Osteocyte (in vitro differentiated cells): ENCODE results near the gene LARP4B. TPM values are rescaled to one million over a fixed set of nuclear protein-coding genes. Genes with fewer than 3 reads are reported as not detected.
"Not testable (repeated sequence)": the region's sequence is repeated elsewhere in the genome, so short reads cannot be mapped to it uniquely, and the experiment has no call there.

Experiments used
- DNase-seq: peaks from one replicate; pipeline ENCODE4 v3.0.0; 2021; ENCODE audit warnings: mixed read lengths; ENCODE audit not compliant: unreplicated experiment; ENCODE audit errors: extremely low spot score
- H3K27ac Mint-ChIP-seq: one replicate; pipeline ENCODE4 v1.8.0; 2021; ENCODE audit warnings: mild to moderate bottlenecking, mixed read lengths; ENCODE audit not compliant: unreplicated experiment
- H3K27me3 Mint-ChIP-seq: one replicate; pipeline ENCODE4 v1.8.0; 2021; ENCODE audit warnings: mixed read lengths; ENCODE audit not compliant: unreplicated experiment
- H3K36me3 Mint-ChIP-seq: one replicate; pipeline ENCODE4 v1.8.0; 2021; ENCODE audit warnings: mixed read lengths; ENCODE audit not compliant: unreplicated experiment
- H3K4me1 Mint-ChIP-seq: one replicate; pipeline ENCODE4 v1.8.0; 2021; ENCODE audit warnings: mixed read lengths; ENCODE audit not compliant: unreplicated experiment
- H3K4me3 Mint-ChIP-seq: one replicate; pipeline ENCODE4 v1.8.0; 2021; ENCODE audit warnings: mild to moderate bottlenecking, moderate library complexity, mixed read lengths; ENCODE audit not compliant: unreplicated experiment
- H3K9me3 Mint-ChIP-seq: one replicate; pipeline ENCODE4 v1.8.0; 2021; ENCODE audit warnings: mixed read lengths; ENCODE audit not compliant: unreplicated experiment
- CTCF ChIP-seq: fragments of 200-600 bp; sonication (generic); IDR thresholded peaks from 2 replicates; pipeline ENCODE4 v1.5.0; 2021; ENCODE audit warnings: antibody characterized with exemption, mild to moderate bottlenecking, moderate library complexity
- total RNA-seq: library from RNA; stranded (reverse); gene quantifications from 2 replicates; pipeline ENCODE4 v1.2.1, GENCODE V29; 2021

LARP4B gene
- total RNA-seq, 1 donor from 2014 or later = 79.6 TPM

DNA sequence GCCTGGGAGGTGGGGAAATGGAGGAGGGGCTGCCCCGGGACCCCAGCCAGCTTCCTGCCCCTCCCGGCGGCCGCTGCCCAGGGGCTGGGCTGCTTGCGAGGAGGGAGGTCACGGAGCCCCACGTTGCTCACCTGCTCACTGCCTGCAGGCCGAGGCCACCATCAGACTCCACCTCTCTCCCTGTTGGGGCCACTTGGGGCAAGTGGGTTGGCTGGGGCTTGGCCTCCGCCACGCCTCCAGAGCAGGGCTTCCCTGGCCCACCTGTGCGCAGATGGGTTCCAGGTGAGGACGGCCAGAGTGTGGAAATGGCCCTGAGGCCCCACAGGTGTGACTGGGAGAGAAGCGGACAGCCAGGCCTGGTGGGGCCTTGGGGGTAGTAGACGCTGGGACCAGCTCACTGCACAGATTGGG lies 159.3 kb downstream of the LARP4B start:
- H3K4me1 Mint-ChIP-seq = peaks cover 6% of the 10 kb centered on the region
- TF ChIP-seq CTCF = no peak
- no peaks in the 10 kb centered on the region for H3K36me3 Mint-ChIP-seq
- no peak for DNase-seq
- H3K27me3 Mint-ChIP-seq = no peaks in the 10 kb centered on the region
- no peak overlapping the region for H3K4me3 Mint-ChIP-seq
- peaks cover 10% of the 10 kb centered on the region for H3K9me3 Mint-ChIP-seq
- H3K27ac Mint-ChIP-seq = no peak overlapping the region

GRCh38 chr10:771647-772046 lies 159.9 kb downstream of the LARP4B start:
- H3K36me3 Mint-ChIP-seq = no peaks in the 10 kb centered on the region
- DNase-seq = no peak
- peaks cover 11% of the 10 kb centered on the region for H3K9me3 Mint-ChIP-seq
- TF ChIP-seq CTCF = no peak
- peaks cover 6% of the 10 kb centered on the region for H3K4me1 Mint-ChIP-seq
- H3K27ac Mint-ChIP-seq = no peak overlapping the region
- H3K27me3 Mint-ChIP-seq = no peaks in the 10 kb centered on the region
- H3K4me3 Mint-ChIP-seq = no peak overlapping the region

- Mint-ChIP-seq H3K9me3 (peaks cover 11% of the 10 kb centered on the region), H3K4me1 (peaks cover 6% of the 10 kb centered on the region), H3K36me3 (no peaks in the 10 kb centered on the region), H3K27ac (no peak overlapping the region), H3K4me3 (no peak overlapping the region), H3K27me3 (no peaks in the 10 kb centered on the region)
- DNase-seq = no peak
- no peak for TF ChIP-seq CTCF
Measured at GRCh38 chr10:770975-771374, 160.5 kb downstream of the LARP4B start.

DNA sequence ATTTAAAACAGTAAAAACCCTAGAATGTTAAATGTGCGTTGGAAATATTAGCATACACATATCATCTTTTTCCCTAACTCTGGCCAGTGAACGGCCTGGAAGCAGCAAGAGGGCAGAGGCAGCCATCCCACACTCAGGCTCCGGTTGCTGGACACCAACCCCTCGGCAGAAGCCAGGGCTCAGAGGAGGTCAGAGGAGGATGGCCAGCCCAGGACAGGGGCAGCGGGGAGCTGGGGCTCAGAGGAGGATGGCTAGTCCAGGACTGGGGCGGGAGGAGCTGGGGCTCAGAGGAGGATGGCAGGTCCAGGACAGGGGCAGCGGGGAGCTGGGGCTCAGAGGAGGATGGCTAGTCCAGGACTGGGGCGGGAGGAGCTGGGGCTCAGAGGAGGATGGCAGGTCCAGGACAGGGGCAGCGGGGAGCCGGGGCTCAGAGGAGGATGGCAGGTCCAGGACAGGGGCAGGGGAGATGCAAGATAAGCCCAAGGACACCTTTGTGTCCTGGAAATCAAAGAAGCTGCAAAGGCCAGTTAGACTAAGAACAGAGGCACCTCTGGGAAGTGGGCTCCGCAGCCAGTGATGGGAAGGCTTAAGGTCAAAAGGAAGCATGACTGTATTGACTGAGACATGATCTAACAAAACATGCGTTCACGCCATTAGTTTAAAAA lies 161.3 kb downstream of the LARP4B start:
- H3K27me3 Mint-ChIP-seq, H3K4me3 Mint-ChIP-seq, H3K36me3 Mint-ChIP-seq, H3K27ac Mint-ChIP-seq, H3K4me1 Mint-ChIP-seq, DNase-seq: not testable (repeated sequence)
- H3K9me3 Mint-ChIP-seq = peaks cover 11% of the 10 kb centered on the region

DNA sequence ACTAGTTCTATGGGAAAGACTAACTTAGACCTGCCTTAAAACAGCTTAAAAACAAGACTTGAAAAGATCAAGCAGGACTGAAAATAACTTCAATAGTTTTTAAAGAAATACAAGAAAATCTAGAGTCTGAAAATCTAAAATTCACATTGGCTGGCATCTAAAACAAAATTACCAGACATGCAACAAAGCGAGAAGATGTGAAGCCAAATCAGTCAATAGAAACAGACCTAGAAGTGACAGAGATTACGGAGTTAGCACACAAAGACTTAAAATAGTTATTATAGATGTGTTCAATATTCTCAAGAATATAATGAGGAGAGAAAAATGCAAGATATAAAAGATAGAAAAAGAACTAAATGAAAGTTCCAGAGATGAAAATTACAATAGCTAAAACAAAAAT lies 163.7 kb downstream of the LARP4B start:
- Mint-ChIP-seq H3K27ac (no peak overlapping the region), H3K4me1 (no peaks in the 10 kb centered on the region), H3K9me3 (peaks cover 23% of the 10 kb centered on the region), H3K27me3 (peaks cover 20% of the 10 kb centered on the region), H3K4me3 (no peak overlapping the region), H3K36me3 (peaks cover 4% of the 10 kb centered on the region)
- TF ChIP-seq CTCF = no peak
- no peak for DNase-seq
